GM19328 (cell line): ENCODE measurements around the gene OR56B4.
"Not testable (repeated sequence)": the region's sequence is repeated elsewhere in the genome, so short reads cannot be mapped to it uniquely, and the experiment has no call there.

Source experiments
- ATAC-seq: cut with Tn5 transposase; IDR thresholded peaks from one replicate; pipeline ENCODE4 v1.9.1; 2021; ENCODE audit warnings: mild to moderate bottlenecking, moderate library complexity; ENCODE audit not compliant: unreplicated experiment

OR56B4 gene

DNA sequence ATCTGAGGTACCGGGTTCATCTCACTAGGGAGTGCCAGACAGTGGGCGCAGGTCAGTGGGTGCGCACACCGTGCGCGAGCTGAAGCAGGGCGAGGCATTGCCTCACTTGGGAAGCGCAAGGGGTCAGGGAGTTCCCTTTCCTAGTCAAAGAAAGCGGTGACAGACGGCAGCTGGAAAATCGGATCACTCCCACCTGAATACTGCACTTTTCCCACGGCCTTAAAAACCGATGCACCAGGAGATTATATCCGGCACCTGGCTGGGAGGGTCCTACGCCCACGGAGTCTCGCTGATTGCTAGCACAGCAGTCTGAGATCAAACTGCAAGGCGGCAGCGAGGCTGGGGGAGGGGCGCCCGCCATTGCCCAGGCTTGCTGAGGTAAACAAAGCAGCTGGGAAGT lies 36.3 kb downstream of the OR56B4 start:
- ATAC-seq: not testable (repeated sequence)

DNA sequence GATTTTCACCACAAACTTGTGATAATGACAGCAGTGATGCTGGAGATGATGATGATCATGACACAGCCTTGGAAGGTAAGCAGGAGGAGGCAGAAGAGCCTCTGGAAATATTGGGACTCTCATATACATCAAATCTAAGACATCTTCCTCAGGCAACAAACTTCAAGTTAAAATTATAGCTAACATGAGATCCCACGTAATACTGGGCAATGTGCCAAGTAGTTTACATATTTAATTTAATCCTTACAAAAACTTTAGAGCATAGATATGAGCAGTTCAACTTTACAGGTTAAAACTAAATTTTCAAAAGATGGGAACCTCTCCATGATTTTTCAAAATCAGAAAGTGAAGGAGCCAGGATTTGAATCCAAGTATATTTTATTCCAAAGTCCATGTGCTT lies 43.6 kb downstream of the OR56B4 start:
- ATAC-seq: no peak

DNA sequence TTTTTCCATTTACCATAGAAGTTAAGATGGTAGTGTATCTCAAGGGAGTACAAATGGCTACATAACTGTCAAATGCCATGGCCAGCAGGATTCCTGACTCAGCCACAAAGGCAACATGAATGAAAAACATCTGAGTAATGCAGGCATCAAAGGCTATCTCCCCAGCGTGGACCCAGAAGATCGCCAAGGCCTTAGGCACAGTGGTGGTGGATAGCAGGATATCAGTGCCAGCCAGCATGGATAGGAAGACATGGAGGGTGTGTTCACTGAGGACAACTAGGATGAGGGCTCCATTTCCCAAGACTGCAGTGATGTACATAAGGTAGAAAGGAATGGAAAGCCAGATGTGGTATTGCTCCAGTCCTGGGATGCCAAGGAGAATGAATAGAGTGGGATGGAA lies 44.6 kb downstream of the OR56B4 start:
- ATAC-seq: no peak

DNA sequence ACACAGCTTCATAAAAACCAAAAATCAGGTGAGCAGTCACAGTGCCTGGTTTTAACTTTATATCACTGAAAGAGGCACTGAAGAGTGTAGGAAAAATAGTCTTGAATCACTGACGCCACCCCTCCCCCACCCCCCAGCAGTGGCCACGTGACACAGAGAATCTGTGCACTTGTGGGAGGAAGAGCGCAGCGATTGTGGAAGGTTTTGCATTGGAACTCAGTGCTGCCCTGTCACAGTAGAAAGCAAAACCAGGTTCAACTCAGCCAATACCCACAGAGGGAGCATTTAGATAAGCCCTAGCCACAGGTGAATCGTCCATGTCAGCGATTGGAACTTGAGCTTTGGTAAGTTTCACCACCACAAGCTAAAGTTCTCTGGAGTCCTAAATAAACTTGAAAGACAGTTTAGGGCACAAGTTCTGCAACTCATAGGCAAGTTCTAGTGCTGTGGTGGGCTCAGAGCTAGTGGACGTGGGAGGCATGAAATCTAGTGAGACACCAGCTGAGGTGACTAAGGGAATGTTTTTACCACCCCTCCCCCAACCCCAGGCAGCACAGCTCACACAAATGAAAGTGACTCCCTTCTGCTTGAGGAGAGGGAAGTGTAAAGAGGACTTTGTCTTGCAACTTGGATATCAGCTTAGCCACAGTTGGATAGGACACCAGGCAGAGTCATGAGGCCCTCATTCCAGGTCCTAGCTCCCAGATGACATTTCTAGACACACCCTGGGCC lies 49.3 kb downstream of the OR56B4 start:
- ATAC-seq: no peak
